Esophagus (tissue), 2 donors: ENCODE measurements around the gene HELZ2. TPM values are rescaled to one million over a fixed set of nuclear protein-coding genes. Genes with fewer than 3 reads are reported as not detected.
"Not testable (repeated sequence)": the region's sequence is repeated elsewhere in the genome, so short reads cannot be mapped to it uniquely, and the experiment has no call there.

ENCODE experiments used
- H3K27ac ChIP-seq, 2 donors: one replicate each; pipeline ENCODE4 v1.5.1; 2013; ENCODE audit warnings: low read depth in 2 of 2, mild to moderate bottlenecking in 2 of 2, inconsistent platforms in 1 of 2, low read length in 1 of 2, moderate library complexity in 1 of 2
- H3K27me3 ChIP-seq, 2 donors: one replicate each; pipeline ENCODE4 v1.6.1; 2013; ENCODE audit warnings: low read length in 2 of 2, control low read depth in 1 of 2, mild to moderate bottlenecking in 1 of 2; ENCODE audit not compliant: insufficient read depth in 2 of 2, control insufficient read depth in 1 of 2
- H3K36me3 ChIP-seq, 2 donors: one replicate each; pipeline ENCODE4 v1.6.1; 2013; ENCODE audit warnings: low read length in 1 of 2; ENCODE audit not compliant: control insufficient read depth in 2 of 2, insufficient read depth in 2 of 2
- H3K4me1 ChIP-seq, 2 donors: one replicate each; pipeline ENCODE4 v1.6.1; 2013; ENCODE audit warnings: low read length in 1 of 2; ENCODE audit not compliant: control insufficient read depth in 2 of 2, insufficient read depth in 2 of 2
- H3K4me3 ChIP-seq, 2 donors: one replicate each; pipeline ENCODE4 v1.5.1; 2013; ENCODE audit warnings: low read length in 2 of 2, mild to moderate bottlenecking in 2 of 2, low read depth in 1 of 2, moderate library complexity in 1 of 2
- H3K9me3 ChIP-seq, 2 donors: one replicate each; pipeline ENCODE4 v1.6.1; 2013; ENCODE audit warnings: mild to moderate bottlenecking in 2 of 2, low read depth in 1 of 2, low read length in 1 of 2, moderate library complexity in 1 of 2; ENCODE audit not compliant: control insufficient read depth in 2 of 2, insufficient read depth in 1 of 2
- WGBS, 2 donors: extraction: QIAGEN DNeasy Blood & Tissue Kit; methylation state at CpG; one replicate each; pipeline ENCODE4 v1.1.7; 2013; 5-methylcytosine and 5-hydroxymethylcytosine counted together
- polyA plus RNA-seq, 2 donors: library from polyadenylated mRNA; stranded (reverse); fragments of 200-250 nt; gene quantifications; one replicate each; pipeline ENCODE4 v1.2.3, GENCODE V29; 2013
- donor health status: healthy with polysubstance abuse.
- donor health status: Bipolar disorder and iron deficiency.

Gene HELZ2
- polyA plus RNA-seq, 2 donors: 7.2 to 8.3 TPM

GRCh38 chr20:63560856-63561609, 13.0 kb downstream of the HELZ2 start:
- H3K4me1 ChIP-seq: no peaks in the 10 kb centered on the region
- no peaks in the 10 kb centered on the region for H3K27me3 ChIP-seq
- no peak overlapping the region for H3K4me3 ChIP-seq
- WGBS, 2 donors: 94% methylated on average over 26 of the region's 26 CpGs
- H3K27ac ChIP-seq: no peak overlapping the region
- H3K36me3 ChIP-seq: peaks cover 8 to 53% of the 10 kb centered on the region in 2 donors
- peaks cover 0 to 2% of the 10 kb centered on the region in 2 donors for H3K9me3 ChIP-seq

- 95 to 97% methylated on average over 16 of the region's 16 CpGs for WGBS, 2 donors
- peaks cover 8 to 52% of the 10 kb centered on the region in 2 donors for H3K36me3 ChIP-seq
- no peaks in the 10 kb centered on the region for H3K27me3 ChIP-seq
Measured at GRCh38 chr20:63560333-63560805, 13.7 kb downstream of the HELZ2 start.

GRCh38 chr20:63559485-63560332, 14.3 kb downstream of the HELZ2 start:
- not testable (repeated sequence) for H3K27ac ChIP-seq
- 93 to 97% methylated on average over 28 to 30 of the region's 31 CpGs for WGBS, 2 donors

More at GRCh38 chr20:63560333-63560805, 13.7 kb downstream of the HELZ2 start:
- Histone ChIP-seq H3K9me3 (no peaks in the 10 kb centered on the region), H3K4me3 (no peak overlapping the region), H3K27ac (no peak overlapping the region), H3K4me1 (no peaks in the 10 kb centered on the region)

DNA sequence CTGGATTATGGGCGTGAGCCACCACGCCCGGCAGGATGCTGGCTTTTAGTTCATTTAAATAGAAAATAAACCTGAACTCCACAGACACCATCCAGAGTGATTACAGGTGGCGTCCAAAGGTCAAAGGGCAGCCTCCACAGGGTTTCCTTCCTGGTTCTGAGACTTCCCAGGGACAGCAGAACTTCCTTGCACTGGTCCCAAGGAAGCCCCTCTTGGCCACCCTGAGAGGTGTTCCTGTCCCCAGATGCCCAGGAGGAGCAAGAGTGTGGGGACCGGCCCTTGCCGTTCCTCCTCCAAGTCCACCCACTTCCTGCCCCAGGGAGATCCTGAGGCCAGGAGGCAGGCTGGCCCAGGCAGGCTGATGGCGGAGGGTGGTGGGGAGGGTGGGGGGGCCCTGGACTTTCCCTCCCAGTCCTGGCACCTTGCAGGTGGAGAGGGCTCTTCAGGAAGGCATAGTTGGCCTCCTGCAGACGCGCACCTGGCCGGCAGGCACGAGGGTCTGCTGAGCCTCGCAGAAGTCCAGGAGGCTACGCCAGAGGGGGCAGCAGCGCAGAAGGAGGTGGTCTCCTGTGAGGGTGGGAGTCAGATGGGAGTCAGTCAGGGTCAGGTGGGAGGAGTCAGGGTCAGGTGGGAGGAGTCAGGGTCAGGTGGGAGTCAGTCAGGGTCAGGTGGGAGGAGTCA, 15.1 kb downstream of the HELZ2 start:
- no peak overlapping the region for H3K4me3 ChIP-seq
- H3K27ac ChIP-seq: no peak overlapping the region
- WGBS, 2 donors: 89 to 94% methylated on average over 14 of the region's 14 CpGs

More at GRCh38 chr20:63559485-63560332, 14.3 kb downstream of the HELZ2 start:
- peaks cover 8 to 45% of the 10 kb centered on the region in 2 donors for H3K36me3 ChIP-seq
- H3K4me1 ChIP-seq, H3K9me3 ChIP-seq, H3K27me3 ChIP-seq, H3K4me3 ChIP-seq: not testable (repeated sequence)

DNA sequence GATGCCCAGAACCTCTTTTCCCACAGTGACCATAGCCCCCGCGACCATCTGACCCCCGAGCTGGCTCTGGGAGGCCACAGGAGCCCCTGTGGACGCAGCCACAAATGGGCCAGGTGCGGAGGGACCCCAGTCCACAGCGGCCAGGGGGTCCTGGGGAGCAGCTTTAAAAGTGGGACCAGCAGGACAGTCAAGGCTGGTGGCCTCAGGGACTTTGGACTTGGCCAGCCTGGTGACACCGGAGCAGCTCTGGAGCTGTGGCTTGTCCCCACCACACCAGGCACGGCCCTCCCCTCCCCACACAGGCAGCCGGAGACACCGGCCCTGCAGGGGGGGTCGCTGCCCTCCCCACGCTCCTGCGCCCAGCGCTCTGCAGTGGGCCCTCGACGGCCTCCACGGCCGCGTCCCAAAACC, 16.6 kb downstream of the HELZ2 start:
- peaks cover 0 to 7% of the 10 kb centered on the region in 2 donors for H3K4me1 ChIP-seq
- peaks cover 8 to 28% of the 10 kb centered on the region in 2 donors for H3K36me3 ChIP-seq
- no peaks in the 10 kb centered on the region for H3K9me3 ChIP-seq
- H3K4me3 ChIP-seq: no peak overlapping the region
- no peak overlapping the region for H3K27ac ChIP-seq
- 90 to 91% methylated on average over 17 to 19 of the region's 19 CpGs for WGBS, 2 donors
- H3K27me3 ChIP-seq: no peaks in the 10 kb centered on the region

More for the DNA sequence above, 15.1 kb downstream of the HELZ2 start:
- H3K9me3 ChIP-seq: no peaks in the 10 kb centered on the region
- H3K4me1 ChIP-seq: peaks cover 0 to 4% of the 10 kb centered on the region in 2 donors
- peaks cover 8 to 38% of the 10 kb centered on the region in 2 donors for H3K36me3 ChIP-seq
- H3K27me3 ChIP-seq: no peaks in the 10 kb centered on the region

- Histone ChIP-seq H3K4me3 (no peak overlapping the region), H3K27ac (no peak overlapping the region), H3K4me1 (peaks cover 0 to 7% of the 10 kb centered on the region in 2 donors), H3K9me3 (no peaks in the 10 kb centered on the region), H3K27me3 (no peaks in the 10 kb centered on the region), H3K36me3 (peaks cover 5 to 27% of the 10 kb centered on the region in 2 donors)
- 67 to 69% methylated on average over 23 of the region's 23 CpGs for WGBS, 2 donors
Measured at GRCh38 chr20:63556873-63557478, 17.1 kb downstream of the HELZ2 start.

GRCh38 chr20:63555661-63556381, 18.2 kb downstream of the HELZ2 start:
- Histone ChIP-seq H3K4me1 (peaks cover 0 to 7% of the 10 kb centered on the region in 2 donors), H3K27ac (no peak overlapping the region), H3K4me3 (no peak overlapping the region), H3K27me3 (no peaks in the 10 kb centered on the region), H3K9me3 (no peaks in the 10 kb centered on the region), H3K36me3 (peaks cover 4 to 18% of the 10 kb centered on the region in 2 donors)
- 89 to 91% methylated on average over 45 of the region's 45 CpGs for WGBS, 2 donors

GRCh38 chr20:63554361-63555278, 19.4 kb downstream of the HELZ2 start:
- Histone ChIP-seq H3K36me3 (peaks cover 0 to 6% of the 10 kb centered on the region in 2 donors), H3K27me3 (no peaks in the 10 kb centered on the region), H3K27ac (no peak overlapping the region), H3K4me1 (peaks cover 0 to 7% of the 10 kb centered on the region in 2 donors), H3K9me3 (no peaks in the 10 kb centered on the region), H3K4me3 (no peak overlapping the region)
- WGBS, 2 donors: 65 to 69% methylated on average over 38 of the region's 38 CpGs
